GM20000 (cell line): ENCODE results near the gene HTR3C.
"Not testable (repeated sequence)": the region's sequence is repeated elsewhere in the genome, so short reads cannot be mapped to it uniquely, and the experiment has no call there.

Experiments used
- DNase-seq: peaks from one replicate; pipeline ENCODE4 v3.0.0; 2012; ENCODE audit warnings: low spot score
- CTCF ChIP-seq: IDR thresholded peaks from 2 replicates; pipeline ENCODE4 v1.5.1; 2012; ENCODE audit warnings: mild to moderate bottlenecking, control low read depth; ENCODE audit errors: extremely low read depth, missing control alignments

Gene HTR3C

GRCh38 chr3:184022323-184022722, 30.5 kb upstream of the HTR3C start:
- no peak for DNase-seq
- TF ChIP-seq CTCF: no peak

- DNase-seq: not testable (repeated sequence)
Measured at GRCh38 chr3:184025256-184025655, 27.6 kb upstream of the HTR3C start.

- not testable (repeated sequence) for DNase-seq
Measured at GRCh38 chr3:184028275-184028890, 24.5 kb upstream of the HTR3C start.

- TF ChIP-seq CTCF: no peak
- no peak for DNase-seq
Measured at GRCh38 chr3:184029443-184029842, 23.4 kb upstream of the HTR3C start.

- DNase-seq: no peak
- TF ChIP-seq CTCF: no peak
Measured at GRCh38 chr3:184030536-184030935, 22.3 kb upstream of the HTR3C start.

GRCh38 chr3:184031187-184031792, 21.6 kb upstream of the HTR3C start, which contains the start of gene HTR3D:
Gene HTR3D, plus strand, starts transcription at chr3:184031742. Its CDS starts 0 bp downstream, at chr3:184031742.
- no peak for TF ChIP-seq CTCF
- no peak for DNase-seq

GRCh38 chr3:184037816-184038215, 15.0 kb upstream of the HTR3C start:
- DNase-seq: no peak
- no peak for TF ChIP-seq CTCF

- not testable (repeated sequence) for DNase-seq
Measured at GRCh38 chr3:184038307-184038706, 14.5 kb upstream of the HTR3C start.

- no peak for TF ChIP-seq CTCF
- no peak for DNase-seq
Measured at GRCh38 chr3:184039414-184039813, 13.4 kb upstream of the HTR3C start.
